Ovary (tissue), 9 donors: ENCODE measurements around the gene ASB8. TPM values are rescaled to one million over a fixed set of nuclear protein-coding genes. Genes with fewer than 3 reads are reported as not detected.
"Not testable (repeated sequence)": the region's sequence is repeated elsewhere in the genome, so short reads cannot be mapped to it uniquely, and the experiment has no call there.

Experiments
- DNase-seq, 5 donors: peaks; one replicate each; pipeline ENCODE4 v3.0.0-alpha.2; 2019 to 2020
- H3K27ac ChIP-seq, 2 donors: fragments of 200-600 bp; one replicate each; pipeline versions ENCODE4 v1.5.1 to v1.8.0; 2019 to 2022
- H3K27me3 ChIP-seq: fragments of 200-600 bp; one replicate; pipeline ENCODE4 v1.8.0; 2022
- H3K36me3 ChIP-seq: fragments of 200-600 bp; sonication (generic); one replicate; pipeline ENCODE4 v1.5.1; 2019
- H3K4me1 ChIP-seq: one replicate; pipeline ENCODE4 v1.8.1; 2013; ENCODE audit warnings: mild to moderate bottlenecking, moderate library complexity; ENCODE audit not compliant: insufficient read depth
- H3K4me3 ChIP-seq: fragments of 200-600 bp; sonication (generic); one replicate; pipeline ENCODE4 v1.5.1; 2017
- H3K9me3 ChIP-seq, 2 donors: fragments of 200-600 bp in 1 of 2; sonication (generic) in 1 of 2; one replicate each; pipeline versions ENCODE4 v1.5.1 to v1.8.1; 2013 to 2019; ENCODE audit warnings: mild to moderate bottlenecking in 1 of 2, moderate library complexity in 1 of 2
- EP300 ChIP-seq: sonication (generic); formaldehyde crosslinking; IDR thresholded peaks from one replicate; pipeline ENCODE4 v1.6.1; 2017; ENCODE audit warnings: antibody characterized with exemption
- POLR2A ChIP-seq: fragments of 450-650 bp; IDR thresholded peaks from one replicate; pipeline ENCODE4 v1.6.1; 2017; ENCODE audit warnings: antibody characterized with exemption, mild to moderate bottlenecking, moderate library complexity
- WGBS, 3 donors: extraction: QIAGEN DNeasy Blood & Tissue Kit in 1 of 3; methylation state at CpG; one replicate each; pipeline versions ENCODE4 v1.1.5 to v1.1.7; 2013 to 2017; 5-methylcytosine and 5-hydroxymethylcytosine counted together
- intact Hi-C, 4 donors: fragments of 100-400 bp; cut with DNase I; formaldehyde crosslinking; loops; one replicate each; pipeline versions ENCODE4 v1.11.0 to v1.15.1; 2022 to 2023
- polyA plus RNA-seq, 2 donors: library from polyadenylated mRNA; stranded (reverse); fragments of 200-250 nt in 1 of 2; fragments of 350-450 nt in 1 of 2; fragmentation: Illumina TruSeq in 1 of 2; extraction: RNeasy Lipid Tissue Mini Kit (QIAGEN cat#74804) in 1 of 2; gene quantifications; one replicate each; pipeline ENCODE4 v1.2.3, GENCODE V29; 2013 to 2014
- total RNA-seq, 7 donors: library from RNA; depleted of rRNA in 2 of 7; stranded (reverse); fragments of >200 nt in 2 of 7; fragmentation: NEBNext Ultra II Directional in 3 of 7; extraction: Animal tissue kit (Norgen Biotek cat#: 25700) in 3 of 7; gene quantifications; one replicate each; pipeline versions ENCODE4 v1.1.0 to v1.2.4, GENCODE V29; 2016 to 2023
- TF ChIP-seq, protein P1 (sequence below), 3 donors: fragments of 450-650 bp in 2 of 3; fragments of 200-600 bp in 1 of 3; IDR thresholded peaks; one replicate each; pipeline versions ENCODE4 v1.5.1 to v1.8.0; 2016 to 2022; ENCODE audit warnings: antibody characterized with exemption in 3 of 3, mild to moderate bottlenecking in 1 of 3
- donor health status: DM: no; HTN: no; CAD: no; lungs with moderate emphysema.
- donor health status: DM: no; HTN: no; CAD: no.
- donor health status: Bipolar disorder and iron deficiency.
- donor health status: DM: yes; HTN: yes; CAD: no.
- donor health status: DM: no; HTN: no; CAD: no.
- donor health status: DM: yes; HTN: yes; CAD: no.

The ASB8 gene
- total and polyA plus RNA-seq, 9 donors, result 18.8 to 51.6 (median 29.4) TPM

DNA sequence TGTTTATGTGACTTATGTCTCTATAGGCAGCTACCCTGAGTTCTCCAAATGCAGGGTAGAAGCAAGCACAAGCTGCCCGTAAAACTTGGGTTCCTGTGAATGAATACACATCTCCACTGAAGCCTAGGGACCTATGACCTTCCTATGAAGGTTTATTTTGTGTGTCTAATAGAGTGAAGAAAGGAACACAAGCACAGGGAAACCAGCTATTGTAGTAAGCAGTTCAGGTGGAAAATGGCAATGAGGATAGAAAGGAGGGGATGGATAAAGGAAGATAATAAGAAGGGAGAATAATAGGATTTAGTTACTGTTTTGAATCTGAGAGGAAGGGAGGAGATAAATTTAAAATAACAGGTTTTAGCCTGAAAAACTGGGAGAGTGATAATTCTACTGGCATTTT is 35.8 kb downstream of the ASB8 start:
- H3K27me3 ChIP-seq, result no peaks in the 10 kb centered on the region
- H3K36me3 ChIP-seq, result no peaks in the 10 kb centered on the region
- 93 to 96% (median 94%) methylated on average over 1 of the region's 1 CpG for WGBS, 3 donors
- intact Hi-C loops, result no loop called here
- no peak for DNase-seq
- peaks cover 4% of the 10 kb centered on the region for H3K4me1 ChIP-seq
- no peaks in the 10 kb centered on the region for H3K9me3 ChIP-seq
- H3K4me3 ChIP-seq, result no peak overlapping the region
- no peak for TF ChIP-seq POLR2A
- TF ChIP-seq, protein P1, sequence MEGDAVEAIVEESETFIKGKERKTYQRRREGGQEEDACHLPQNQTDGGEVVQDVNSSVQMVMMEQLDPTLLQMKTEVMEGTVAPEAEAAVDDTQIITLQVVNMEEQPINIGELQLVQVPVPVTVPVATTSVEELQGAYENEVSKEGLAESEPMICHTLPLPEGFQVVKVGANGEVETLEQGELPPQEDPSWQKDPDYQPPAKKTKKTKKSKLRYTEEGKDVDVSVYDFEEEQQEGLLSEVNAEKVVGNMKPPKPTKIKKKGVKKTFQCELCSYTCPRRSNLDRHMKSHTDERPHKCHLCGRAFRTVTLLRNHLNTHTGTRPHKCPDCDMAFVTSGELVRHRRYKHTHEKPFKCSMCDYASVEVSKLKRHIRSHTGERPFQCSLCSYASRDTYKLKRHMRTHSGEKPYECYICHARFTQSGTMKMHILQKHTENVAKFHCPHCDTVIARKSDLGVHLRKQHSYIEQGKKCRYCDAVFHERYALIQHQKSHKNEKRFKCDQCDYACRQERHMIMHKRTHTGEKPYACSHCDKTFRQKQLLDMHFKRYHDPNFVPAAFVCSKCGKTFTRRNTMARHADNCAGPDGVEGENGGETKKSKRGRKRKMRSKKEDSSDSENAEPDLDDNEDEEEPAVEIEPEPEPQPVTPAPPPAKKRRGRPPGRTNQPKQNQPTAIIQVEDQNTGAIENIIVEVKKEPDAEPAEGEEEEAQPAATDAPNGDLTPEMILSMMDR (IDR thresholded peaks at IDR 0.05), result no peak
- no peak for TF ChIP-seq EP300
- no peak overlapping the region for H3K27ac ChIP-seq

DNA sequence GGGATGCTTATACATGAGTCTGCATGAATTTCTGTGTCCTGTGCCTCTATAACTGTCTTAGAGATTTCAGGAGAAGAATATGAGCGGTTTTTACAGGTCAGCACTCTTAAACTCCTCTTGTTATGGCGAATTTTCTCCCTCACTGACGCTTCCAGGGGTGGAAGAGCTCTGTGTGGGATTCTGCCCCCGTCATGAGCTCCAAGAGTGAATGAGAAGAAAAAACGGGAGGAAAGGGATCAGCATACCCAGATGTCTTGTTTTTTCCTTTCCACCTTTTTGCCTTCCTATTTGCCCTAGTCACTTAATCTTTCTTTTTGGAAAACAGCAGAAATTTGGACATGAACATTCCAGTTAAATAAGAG is 37.5 kb downstream of the ASB8 start:
- DNase-seq, result no peak
- H3K27ac ChIP-seq, result peak overlapping the region; percentile 0 to 70
- intact Hi-C loops, result no loop called here
- peak overlapping the region; percentile 52 for H3K4me3 ChIP-seq
- H3K4me1 ChIP-seq, result peaks cover 4% of the 10 kb centered on the region
- WGBS, 3 donors, result 0 to 1% (median 1%) methylated on average over 5 of the region's 5 CpGs
- TF ChIP-seq, protein P1 (IDR thresholded peaks at IDR 0.05), result no peak
- no peak for TF ChIP-seq POLR2A
- no peak for TF ChIP-seq EP300
- H3K9me3 ChIP-seq, result no peaks in the 10 kb centered on the region
- no peaks in the 10 kb centered on the region for H3K27me3 ChIP-seq
- H3K36me3 ChIP-seq, result no peaks in the 10 kb centered on the region

DNA sequence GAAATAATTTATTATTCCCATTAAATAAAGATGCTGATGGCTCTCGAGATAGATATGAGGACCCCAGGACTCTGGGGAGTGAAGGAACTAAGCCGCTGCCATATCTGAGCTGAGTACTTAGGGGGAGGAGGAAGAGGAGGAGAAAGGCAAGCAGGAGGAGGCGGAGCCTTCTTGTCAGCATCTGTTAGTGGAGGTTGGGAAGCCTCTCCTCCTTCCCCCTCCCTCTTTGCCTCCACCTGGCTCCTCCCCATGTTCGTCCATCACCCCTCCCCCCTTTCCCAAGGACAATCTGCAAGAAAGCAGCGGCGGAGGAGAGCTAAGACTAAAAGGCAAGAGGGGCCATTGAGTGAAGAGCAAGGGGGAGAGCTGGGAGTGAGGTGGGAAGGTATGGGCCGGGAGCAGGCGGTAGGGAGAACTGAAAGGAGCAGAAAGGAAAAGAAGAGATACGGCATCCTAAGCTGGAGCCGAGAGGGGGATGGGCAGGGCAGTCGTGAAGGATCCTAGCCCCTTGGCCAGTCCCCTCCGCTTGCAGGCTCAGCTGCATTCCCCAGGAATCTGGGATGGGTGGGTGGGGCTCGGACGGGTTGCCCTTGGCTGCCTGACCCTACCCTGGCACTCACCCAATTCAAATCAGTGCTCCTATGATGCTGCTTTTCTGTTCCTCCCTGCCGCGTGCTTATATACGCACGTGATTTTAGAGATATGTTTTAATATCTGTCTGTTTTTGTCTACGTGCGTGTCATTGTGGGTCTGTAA is 38.1 kb downstream of the ASB8 start, which contains the start of gene PFKM:
TSS of gene PFKM (plus strand) at position 287 of the 756 bp plus-strand sequence. CDS start 3,411 bp downstream, outside the sequence.
- no peaks in the 10 kb centered on the region for H3K36me3 ChIP-seq
- no peaks in the 10 kb centered on the region for H3K27me3 ChIP-seq
- H3K4me1 ChIP-seq, result peaks cover 4% of the 10 kb centered on the region
- DNase-seq, result peak; percentile 85 to 91 (median 90)
- 0 to 1% (median 0%) methylated on average over 20 of the region's 20 CpGs for WGBS, 3 donors
- H3K27ac ChIP-seq, result peak within 1 kb of the TSS; percentile 0 to 70
- H3K9me3 ChIP-seq, result no peaks in the 10 kb centered on the region
- peak within 1 kb of the TSS; percentile 52 for H3K4me3 ChIP-seq
- intact Hi-C loops, result no loop called here
- TF ChIP-seq EP300 (no peak), POLR2A (peak; percentile 36)

- H3K27ac ChIP-seq, result peak overlapping the region in 1 of 2 donors; percentile 70
- H3K4me3 ChIP-seq, result peak overlapping the region; percentile 52
- no peak for DNase-seq
- WGBS, 3 donors, result 14 to 19% (median 15%) methylated on average over 3 of the region's 3 CpGs
- intact Hi-C loops, result no loop called here
- peaks cover 4% of the 10 kb centered on the region for H3K4me1 ChIP-seq
- TF ChIP-seq EP300 (no peak), POLR2A (no peak)
- TF ChIP-seq, protein P1 (IDR thresholded peaks at IDR 0.05), result no peak
- no peaks in the 10 kb centered on the region for H3K36me3 ChIP-seq
- H3K27me3 ChIP-seq, result no peaks in the 10 kb centered on the region
- H3K9me3 ChIP-seq, result no peaks in the 10 kb centered on the region
Measured at GRCh38 chr12:48118284-48118871, 38.9 kb downstream of the ASB8 start.

DNA sequence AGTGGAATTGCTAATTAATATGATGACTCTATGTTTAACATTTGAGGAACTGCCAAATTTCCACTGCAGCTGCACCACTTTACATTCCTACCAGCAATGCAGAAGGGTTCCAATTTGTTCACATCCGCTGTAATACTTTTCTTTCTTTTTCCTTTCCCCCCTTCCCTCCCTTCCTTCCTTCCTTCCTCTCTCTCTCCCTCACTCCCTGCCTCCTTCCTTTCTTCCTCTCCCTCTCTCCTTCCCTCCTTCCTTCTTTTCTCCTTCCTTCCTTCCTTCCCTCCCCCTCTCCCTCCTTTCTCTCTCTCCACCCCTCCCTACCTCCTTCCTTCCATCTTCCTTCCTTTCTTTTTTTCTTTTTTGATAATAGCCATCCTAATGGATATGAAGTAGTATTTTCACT is 41.4 kb downstream of the ASB8 start:
- Histone ChIP-seq H3K9me3 (no peaks in the 10 kb centered on the region), H3K36me3 (no peaks in the 10 kb centered on the region), H3K4me1 (peaks cover 2% of the 10 kb centered on the region), H3K27me3 (no peaks in the 10 kb centered on the region), H3K27ac (no peak overlapping the region), H3K4me3 (no peak overlapping the region)
- DNase-seq, result no peak
- WGBS, 3 donors, result 90 to 94% (median 92%) methylated on average over 1 of the region's 1 CpG
- intact Hi-C loops, result no loop called here
- TF ChIP-seq, protein P1 (IDR thresholded peaks at IDR 0.05), result no peak
- TF ChIP-seq EP300 (no peak), POLR2A (no peak)

DNA sequence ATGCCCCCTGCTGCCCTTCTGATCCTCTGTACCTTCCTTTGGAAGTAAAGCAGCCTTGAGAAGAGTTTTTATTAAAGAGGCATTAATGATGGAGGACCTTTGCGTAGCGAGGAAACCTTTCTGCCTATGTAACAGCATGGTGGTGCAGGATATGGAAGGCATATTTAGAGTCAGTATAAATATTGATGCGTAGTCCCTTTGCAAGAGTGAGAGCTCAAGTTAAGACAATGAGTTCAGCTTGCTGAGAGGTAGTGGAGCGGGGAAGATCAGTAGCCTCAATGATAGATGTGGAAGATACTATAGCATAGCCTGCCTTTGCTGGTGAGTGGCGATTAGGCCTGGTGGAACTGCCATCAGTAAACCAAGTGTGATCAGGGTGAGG is 46.0 kb downstream of the ASB8 start:
- H3K9me3 ChIP-seq, H3K27me3 ChIP-seq, DNase-seq, H3K4me3 ChIP-seq, intact Hi-C loops, H3K36me3 ChIP-seq, H3K27ac ChIP-seq, H3K4me1 ChIP-seq: not testable (repeated sequence)
- 94 to 97% (median 96%) methylated on average over 5 of the region's 5 CpGs for WGBS, 3 donors
